ENCODE data around the gene PLCH2.

PLCH2 gene

DNA sequence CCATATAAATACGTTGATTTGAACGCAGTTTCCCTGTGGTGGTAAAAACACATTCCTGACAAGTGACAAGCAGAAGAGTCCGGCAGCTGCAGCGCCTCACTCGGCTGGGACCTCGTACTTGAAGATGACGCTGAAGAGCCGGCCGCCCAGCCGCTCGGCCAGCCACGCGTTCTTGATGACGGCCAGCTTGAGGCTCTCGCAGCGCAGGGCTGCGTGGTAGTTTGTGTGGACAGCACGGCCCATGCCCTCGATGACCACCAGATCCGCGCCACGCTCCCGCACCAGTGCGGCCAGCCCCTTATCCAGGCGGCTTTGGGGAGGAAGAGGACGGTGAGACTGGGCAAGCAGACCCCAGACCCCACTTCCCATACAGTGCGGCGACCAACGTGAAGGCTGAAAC lies 32.7 kb downstream of the PLCH2 start:
- no peak overlapping the region for H3K4me3 ChIP-seq (ENCODE audit: low read depth, low read length)

DNA sequence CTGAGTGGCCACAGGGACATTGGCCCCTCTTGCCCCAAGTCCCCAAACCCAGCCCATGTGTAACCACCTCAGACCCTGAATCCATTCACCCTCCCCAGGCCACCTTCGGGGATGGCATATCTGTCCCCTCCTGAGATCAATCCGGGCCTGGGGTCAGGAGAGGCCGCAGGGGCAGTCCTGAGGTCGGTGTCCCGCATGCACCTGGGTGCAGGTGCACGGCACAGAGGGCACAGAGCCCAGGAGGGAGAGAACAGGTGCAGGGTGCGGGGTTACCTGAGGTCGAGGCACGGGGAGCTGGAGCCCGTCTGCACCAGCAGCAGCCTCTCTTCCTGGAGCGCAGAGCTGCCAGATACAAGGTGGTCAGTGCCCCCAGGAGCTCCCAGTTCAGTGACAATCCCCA lies 33.5 kb downstream of the PLCH2 start:
- TF ChIP-seq, protein P1, sequence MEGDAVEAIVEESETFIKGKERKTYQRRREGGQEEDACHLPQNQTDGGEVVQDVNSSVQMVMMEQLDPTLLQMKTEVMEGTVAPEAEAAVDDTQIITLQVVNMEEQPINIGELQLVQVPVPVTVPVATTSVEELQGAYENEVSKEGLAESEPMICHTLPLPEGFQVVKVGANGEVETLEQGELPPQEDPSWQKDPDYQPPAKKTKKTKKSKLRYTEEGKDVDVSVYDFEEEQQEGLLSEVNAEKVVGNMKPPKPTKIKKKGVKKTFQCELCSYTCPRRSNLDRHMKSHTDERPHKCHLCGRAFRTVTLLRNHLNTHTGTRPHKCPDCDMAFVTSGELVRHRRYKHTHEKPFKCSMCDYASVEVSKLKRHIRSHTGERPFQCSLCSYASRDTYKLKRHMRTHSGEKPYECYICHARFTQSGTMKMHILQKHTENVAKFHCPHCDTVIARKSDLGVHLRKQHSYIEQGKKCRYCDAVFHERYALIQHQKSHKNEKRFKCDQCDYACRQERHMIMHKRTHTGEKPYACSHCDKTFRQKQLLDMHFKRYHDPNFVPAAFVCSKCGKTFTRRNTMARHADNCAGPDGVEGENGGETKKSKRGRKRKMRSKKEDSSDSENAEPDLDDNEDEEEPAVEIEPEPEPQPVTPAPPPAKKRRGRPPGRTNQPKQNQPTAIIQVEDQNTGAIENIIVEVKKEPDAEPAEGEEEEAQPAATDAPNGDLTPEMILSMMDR (IDR thresholded peaks at IDR 0.05; ENCODE audit: insufficient read depth, low read depth, low read length, missing control alignments), result no peak
- no peak overlapping the region for H3K4me3 ChIP-seq (ENCODE audit: low read depth, low read length)
- no peak for DNase-seq (ENCODE audit: low read depth)

More for the DNA sequence above, 32.7 kb downstream of the PLCH2 start:
- TF ChIP-seq, protein P1 (IDR thresholded peaks at IDR 0.05; ENCODE audit: insufficient read depth, low read depth, low read length, missing control alignments), result no peak
- DNase-seq (ENCODE audit: low read depth), result no peak

DNA sequence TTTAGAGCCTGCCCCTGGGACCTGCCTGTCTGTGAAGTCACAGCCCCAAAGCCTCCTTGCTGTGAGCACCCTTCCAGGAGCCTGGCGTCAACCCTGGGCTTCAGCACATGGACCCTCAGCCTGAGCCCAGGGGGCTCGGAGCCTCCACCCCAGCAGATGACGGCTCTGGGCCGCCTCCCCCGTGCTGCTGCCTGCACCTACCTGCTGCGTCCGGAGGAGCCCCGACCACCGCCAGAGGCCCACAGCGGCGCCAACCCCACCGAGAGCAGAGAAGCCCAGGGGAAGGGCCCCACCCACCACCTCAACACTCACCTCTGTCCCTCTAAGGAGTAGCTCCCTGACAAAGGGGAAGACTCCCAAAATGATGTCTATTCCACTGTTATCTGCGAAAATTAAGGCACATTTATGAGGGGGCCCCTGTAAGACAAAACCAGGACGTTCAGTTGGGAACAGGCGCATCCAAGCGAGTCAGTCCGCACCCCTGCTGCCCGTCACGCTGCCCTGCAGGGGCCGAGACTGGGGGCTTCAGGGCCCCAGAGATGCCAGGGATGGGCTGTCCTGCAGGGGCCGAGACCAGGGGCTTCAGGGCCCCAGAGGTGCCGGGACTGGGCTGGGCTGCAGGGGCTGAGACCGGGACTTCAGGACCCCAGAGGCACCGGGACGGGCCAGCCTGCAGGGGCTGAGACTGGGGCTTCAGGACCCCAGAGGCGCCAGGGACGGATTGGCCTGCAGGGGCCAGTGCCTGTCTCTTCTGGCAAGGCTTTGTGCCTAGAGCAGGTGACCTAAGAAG lies 34.5 kb downstream of the PLCH2 start:
- no peak for DNase-seq (ENCODE audit: low read depth)
- no peak overlapping the region for H3K4me3 ChIP-seq (ENCODE audit: low read depth, low read length)
- TF ChIP-seq, protein P1 (IDR thresholded peaks at IDR 0.05; ENCODE audit: insufficient read depth, low read depth, low read length, missing control alignments), result no peak

DNA sequence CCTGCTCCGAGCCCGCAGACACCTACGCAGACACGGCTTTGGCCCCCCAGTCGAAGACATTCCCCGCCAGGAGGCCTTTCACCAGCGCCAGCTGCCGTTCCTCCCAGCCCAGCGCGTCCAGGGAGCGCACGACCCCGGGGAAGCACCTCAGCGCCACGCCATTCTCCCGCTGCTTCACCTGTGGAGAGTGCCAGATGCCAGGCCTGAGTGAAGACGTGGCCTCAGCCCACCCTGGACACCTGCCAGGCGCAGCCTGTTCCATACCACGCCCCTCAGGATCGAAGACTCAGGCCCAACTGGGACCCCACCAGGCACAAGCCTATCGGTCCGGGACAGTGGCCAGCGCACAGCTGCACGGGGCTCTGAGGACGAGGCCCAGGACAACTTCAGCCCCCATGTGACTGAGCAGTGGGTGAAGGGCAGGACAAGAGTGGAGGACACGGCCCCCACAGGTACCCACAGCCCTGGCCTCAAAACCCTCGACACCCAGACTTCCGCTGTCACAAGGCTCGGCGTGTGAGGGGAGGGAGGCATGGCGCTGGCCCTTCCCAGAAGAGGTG lies 36.9 kb downstream of the PLCH2 start:
- TF ChIP-seq, protein P1 (IDR thresholded peaks at IDR 0.05; ENCODE audit: insufficient read depth, low read depth, low read length, missing control alignments), result no peak
- DNase-seq (ENCODE audit: low read depth), result no peak
- H3K4me3 ChIP-seq (ENCODE audit: low read depth, low read length), result no peak overlapping the region

DNA sequence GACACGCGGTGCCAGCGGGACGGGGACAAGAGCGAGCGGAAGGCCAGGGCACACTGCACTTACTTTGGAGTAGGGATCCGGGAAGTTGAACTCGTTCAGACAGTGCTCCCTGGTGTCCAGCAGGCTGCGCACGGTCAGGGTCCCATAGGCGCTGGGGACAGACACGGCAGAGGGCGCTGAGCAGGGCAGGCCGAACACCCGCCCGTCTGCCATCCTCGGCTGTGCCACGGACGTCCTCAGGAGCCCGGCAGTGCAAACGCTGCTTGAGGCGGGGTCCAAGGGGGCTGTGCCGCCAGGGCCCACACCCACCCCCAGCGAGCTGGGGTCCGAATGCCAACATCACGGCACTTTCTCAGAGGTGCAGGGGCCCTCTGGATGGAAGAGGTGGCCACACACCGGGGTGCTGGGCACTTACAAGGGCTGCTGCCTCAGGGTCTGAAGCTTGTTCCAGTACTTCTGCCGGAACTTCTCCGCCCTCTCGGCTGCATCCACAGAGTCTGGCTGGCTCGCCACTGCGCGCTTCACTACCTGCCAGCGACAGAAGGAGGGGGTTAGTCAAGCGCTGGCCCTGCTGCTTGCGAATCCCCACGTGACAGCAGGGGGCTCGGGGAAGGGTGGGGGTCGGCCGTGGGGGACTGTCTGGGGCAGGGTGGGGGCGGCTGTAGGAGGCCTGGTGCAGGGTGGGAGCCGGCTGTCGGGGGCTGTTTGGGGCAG lies 38.0 kb downstream of the PLCH2 start:
- H3K4me3 ChIP-seq (ENCODE audit: low read depth, low read length), result no peak overlapping the region
- TF ChIP-seq, protein P1 (IDR thresholded peaks at IDR 0.05; ENCODE audit: insufficient read depth, low read depth, low read length, missing control alignments), result no peak
- DNase-seq (ENCODE audit: low read depth), result no peak

DNA sequence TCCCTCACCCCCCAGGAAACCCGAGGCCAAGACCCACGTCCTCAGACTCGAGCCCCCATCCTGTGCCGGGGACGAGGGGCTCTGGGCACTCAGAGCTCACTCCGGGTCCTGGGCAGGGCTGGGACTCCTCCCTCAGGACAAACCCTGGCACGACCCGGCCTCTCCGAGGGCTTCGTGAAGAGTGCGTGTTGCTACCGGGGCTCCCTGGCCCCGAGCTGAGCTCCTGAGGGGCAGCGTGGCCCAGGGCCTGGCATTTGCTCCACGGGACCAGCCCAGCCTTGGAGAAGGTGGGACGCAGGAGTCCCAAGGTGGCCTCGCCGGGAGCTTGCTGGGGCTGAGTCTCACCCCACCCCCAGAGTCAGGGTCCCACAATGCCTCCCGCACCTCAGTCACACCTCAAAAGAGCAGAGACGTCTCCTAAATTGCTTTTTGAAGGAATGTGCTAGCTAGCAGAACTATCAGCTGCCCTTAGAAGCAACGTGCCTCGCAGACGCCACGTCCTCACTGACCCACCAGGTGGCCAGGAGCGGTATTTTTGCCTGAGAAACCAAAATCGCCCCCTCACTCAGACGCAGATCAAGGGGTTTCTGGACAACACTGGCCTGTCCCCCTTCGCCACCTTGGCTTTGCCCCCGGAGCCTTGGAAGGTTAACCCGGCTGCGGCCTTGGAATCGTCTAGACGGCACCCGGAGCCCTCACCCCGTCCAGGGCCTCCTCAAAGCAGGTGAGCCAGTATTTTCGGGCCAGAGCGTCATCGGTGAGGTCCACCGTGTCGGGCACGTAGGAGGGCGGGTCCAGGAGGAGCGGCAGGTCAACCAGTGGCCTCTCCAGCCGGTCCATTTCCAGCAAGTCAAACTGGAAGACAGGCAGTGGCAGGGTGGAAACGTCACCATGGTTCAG lies 39.0 kb downstream of the PLCH2 start:
- TF ChIP-seq, protein P1 (IDR thresholded peaks at IDR 0.05; ENCODE audit: insufficient read depth, low read depth, low read length, missing control alignments), result no peak
- no peak overlapping the region for H3K4me3 ChIP-seq (ENCODE audit: low read depth, low read length)
- no peak for DNase-seq (ENCODE audit: low read depth)

Measured in GM12865 (cell line).